GM19023 (cell line): Measurements from ENCODE around the gene DDX46.
"Not testable (repeated sequence)": the region's sequence is repeated elsewhere in the genome, so short reads cannot be mapped to it uniquely, and the experiment has no call there.

Experiments
- ATAC-seq: cut with Tn5 transposase; IDR thresholded peaks from one replicate; pipeline ENCODE4 v1.9.1; 2021; ENCODE audit warnings: mild to moderate bottlenecking, moderate library complexity; ENCODE audit not compliant: unreplicated experiment

DDX46 gene

GRCh38 chr5:134784946-134785620, 26.5 kb downstream of the DDX46 start:
- no peak for ATAC-seq

GRCh38 chr5:134787692-134788091, 29.1 kb downstream of the DDX46 start:
- ATAC-seq = no peak

GRCh38 chr5:134791580-134791979, 33.0 kb downstream of the DDX46 start:
- no peak for ATAC-seq

- no peak for ATAC-seq
These were observed 33.7 kb downstream of the DDX46 start for GRCh38 chr5:134792286-134792685.

- ATAC-seq = no peak
These were observed 34.5 kb downstream of the DDX46 start for GRCh38 chr5:134793111-134793510.

- ATAC-seq = no peak
These were observed 35.5 kb downstream of the DDX46 start for GRCh38 chr5:134794082-134794481.

- no peak for ATAC-seq
These were observed 36.2 kb downstream of the DDX46 start for GRCh38 chr5:134794819-134795218.

GRCh38 chr5:134798468-134798867, 39.9 kb downstream of the DDX46 start:
- ATAC-seq = no peak

- ATAC-seq = no peak
These were observed 45.2 kb downstream of the DDX46 start for GRCh38 chr5:134803821-134804220.

GRCh38 chr5:134813407-134813806, 54.8 kb downstream of the DDX46 start:
- ATAC-seq = no peak

GRCh38 chr5:134813827-134814226, 55.2 kb downstream of the DDX46 start:
- no peak for ATAC-seq

GRCh38 chr5:134817006-134817405, 58.4 kb downstream of the DDX46 start:
- ATAC-seq = no peak

- no peak for ATAC-seq
These were observed 60.2 kb downstream of the DDX46 start for GRCh38 chr5:134818776-134819175.

- ATAC-seq = no peak
These were observed 60.9 kb downstream of the DDX46 start for GRCh38 chr5:134819407-134819963.

GRCh38 chr5:134821841-134822240, 63.3 kb downstream of the DDX46 start:
- ATAC-seq = no peak

GRCh38 chr5:134824681-134825080, 66.1 kb downstream of the DDX46 start:
- no peak for ATAC-seq

- ATAC-seq = no peak
These were observed 66.6 kb downstream of the DDX46 start for GRCh38 chr5:134825212-134825611.

GRCh38 chr5:134833340-134834032, 74.9 kb downstream of the DDX46 start:
- ATAC-seq = no peak

- ATAC-seq = no peak
These were observed 77.0 kb downstream of the DDX46 start for GRCh38 chr5:134835623-134836022.

- ATAC-seq = no peak
These were observed 79.1 kb downstream of the DDX46 start for GRCh38 chr5:134837530-134838181.

GRCh38 chr5:134838361-134838760, 79.8 kb downstream of the DDX46 start:
- not testable (repeated sequence) for ATAC-seq

- ATAC-seq = no peak
These were observed 82.2 kb downstream of the DDX46 start for GRCh38 chr5:134840811-134841210.
